OCI-LY3 (cell line): ENCODE measurements around the gene PCSK5.

Experiments used
- CTCF ChIP-seq: fragments of 200-600, 300-600 bp; sonication (generic); IDR thresholded peaks from 2 replicates; pipeline ENCODE4 v1.5.1; 2014; ENCODE audit warnings: antibody characterized with exemption, low read length, low read depth
- EZH2phosphoT487 ChIP-seq: fragments of 200-600 bp; shearing (Covaris generic); IDR thresholded peaks from 2 replicates; pipeline ENCODE4 v1.6.1; 2018; ENCODE audit warnings: antibody characterized with exemption, mixed run types, low read depth

GRCh38 chr9:76378367-76379073 lies 488.0 kb downstream of the PCSK5 start:
- no peak for TF ChIP-seq CTCF
- TF ChIP-seq EZH2phosphoT487, result no peak
